GM23338 (cell line): ENCODE results near the gene SLC43A3. TPM values are rescaled to one million over a fixed set of nuclear protein-coding genes. Genes with fewer than 3 reads are reported as not detected.

Experiments used
- ATAC-seq: fragments of 200-7000 bp; cut with Tn5 transposase; 3 replicates; pipeline ENCODE4 v1.9.1; 2020
- DNase-seq: peaks from one replicate; pipeline ENCODE4 v3.0.0-alpha.2; 2015; ENCODE audit warnings: low spot score
- H2AFZ ChIP-seq: fragments of 200-600 bp; sonication (generic); 2 replicates; pipeline ENCODE4 v1.8.0; 2016; ENCODE audit warnings: antibody characterized with exemption, mild to moderate bottlenecking, moderate library complexity
- H3F3A ChIP-seq: fragments of 200-600 bp; sonication (generic); replicated peaks from 2 replicates; pipeline ENCODE4 v1.8.0; 2017; ENCODE audit warnings: antibody characterized with exemption, mixed run types, low read depth
- H3K27ac ChIP-seq: fragments of 200-600 bp; sonication (generic); 2 replicates; pipeline ENCODE4 v1.6.1; 2016; ENCODE audit warnings: low read depth
- H3K27me3 ChIP-seq: fragments of 200-600 bp; sonication (generic); 2 replicates; pipeline ENCODE4 v1.8.0; 2016; ENCODE audit warnings: mild to moderate bottlenecking, mixed run types, moderate library complexity; ENCODE audit not compliant: insufficient read depth
- H3K36me3 ChIP-seq: fragments of 200-600 bp; sonication (generic); 2 replicates; pipeline ENCODE4 v1.8.0; 2016; ENCODE audit warnings: mild to moderate bottlenecking; ENCODE audit not compliant: insufficient read depth
- H3K4me1 ChIP-seq: fragments of 200-600 bp; sonication (generic); 2 replicates; pipeline ENCODE4 v1.8.0; 2016; ENCODE audit warnings: mild to moderate bottlenecking, moderate library complexity; ENCODE audit not compliant: insufficient read depth
- H3K4me2 ChIP-seq: fragments of 200-600 bp; sonication (generic); 2 replicates; pipeline ENCODE4 v1.7.1; 2017; ENCODE audit warnings: mixed run types
- H3K4me3 ChIP-seq: fragments of 200-600 bp; sonication (generic); 2 replicates; pipeline ENCODE4 v1.6.1; 2016; ENCODE audit warnings: mixed run types
- H3K79me2 ChIP-seq: fragments of 200-600 bp; sonication (generic); replicated peaks from 2 replicates; pipeline ENCODE4 v1.8.0; 2017; ENCODE audit warnings: mild to moderate bottlenecking; ENCODE audit not compliant: insufficient read depth
- H3K9me2 ChIP-seq: fragments of 200-600 bp; sonication (generic); 2 replicates; pipeline ENCODE4 v1.8.0; 2017; ENCODE audit not compliant: insufficient read depth
- H4K20me1 ChIP-seq: fragments of 200-600 bp; sonication (generic); replicated peaks from 2 replicates; pipeline ENCODE4 v1.8.0; 2017; ENCODE audit warnings: mild to moderate bottlenecking; ENCODE audit not compliant: insufficient read depth
- H3K27ac Mint-ChIP-seq: 2 replicates; pipeline ENCODE4 v1.8.0; 2020; ENCODE audit warnings: inconsistent platforms, mild to moderate bottlenecking, moderate library complexity, mixed read lengths
- H3K27me3 Mint-ChIP-seq: 3 replicates; pipeline ENCODE4 v1.8.0; 2022; ENCODE audit warnings: low read depth, mild to moderate bottlenecking, moderate library complexity, mixed read lengths, inconsistent platforms; ENCODE audit not compliant: insufficient read depth, poor library complexity
- H3K36me3 Mint-ChIP-seq: 3 replicates; pipeline ENCODE4 v1.8.0; 2021; ENCODE audit warnings: low read depth, mild to moderate bottlenecking, inconsistent platforms, moderate library complexity, mixed read lengths
- H3K4me1 Mint-ChIP-seq: 3 replicates; pipeline ENCODE4 v1.8.0; 2020; ENCODE audit warnings: mild to moderate bottlenecking, inconsistent platforms, mixed read lengths
- H3K4me3 Mint-ChIP-seq: 3 replicates; pipeline ENCODE4 v1.8.0; 2021; ENCODE audit warnings: moderate library complexity, mild to moderate bottlenecking, inconsistent platforms, mixed read lengths
- H3K9me3 Mint-ChIP-seq: 3 replicates; pipeline ENCODE4 v1.8.0; 2020; ENCODE audit warnings: moderate library complexity, mild to moderate bottlenecking, inconsistent platforms, mixed read lengths
- CREB1 ChIP-seq: fragments of 250-450 bp; sonication (Bioruptor Pico); IDR thresholded peaks from 2 replicates; pipeline ENCODE4 v1.5.0; 2020; ENCODE audit warnings: low read depth, mild to moderate bottlenecking, moderate library complexity
- EZH2 ChIP-seq: fragments of 200-600 bp; sonication (generic); IDR thresholded peaks from one replicate; pipeline ENCODE4 v1.8.0; 2017; ENCODE audit warnings: antibody characterized with exemption, mild to moderate bottlenecking, low read depth; ENCODE audit not compliant: unreplicated experiment
- EZH2phosphoT487 ChIP-seq: fragments of 200-600 bp; sonication (generic); IDR thresholded peaks from one replicate; pipeline ENCODE4 v1.8.1; 2018; ENCODE audit warnings: antibody characterized with exemption; ENCODE audit not compliant: unreplicated experiment
- JUNB ChIP-seq: IDR thresholded peaks from one replicate; pipeline ENCODE4 v1.6.1; 2016; ENCODE audit warnings: antibody characterized with exemption; ENCODE audit not compliant: unreplicated experiment
- NANOG ChIP-seq: IDR thresholded peaks from 2 replicates; pipeline ENCODE4 v1.6.1; 2016; ENCODE audit warnings: antibody characterized with exemption, borderline replicate concordance
- POLR2AphosphoS5 ChIP-seq: IDR thresholded peaks from 2 replicates; pipeline ENCODE4 v1.6.1; 2016; ENCODE audit warnings: antibody characterized with exemption, low read depth
- ZNF114 ChIP-seq: fragments of 250-450 bp; sonication (Bioruptor Pico); IDR thresholded peaks from 2 replicates; pipeline ENCODE4 v1.5.0; 2020; ENCODE audit warnings: mild to moderate bottlenecking, moderate library complexity
- ZNF331 ChIP-seq: fragments of 250-450 bp; sonication (Bioruptor Pico); IDR thresholded peaks from 2 replicates; pipeline ENCODE4 v1.5.0; 2020; ENCODE audit warnings: low read depth, mild to moderate bottlenecking, moderate library complexity
- polyA plus RNA-seq: library from polyadenylated mRNA; unstranded; fragments of >200 nt; fragmentation: Nextera tagmentation; extraction: Ambion mirVana; gene quantifications from 2 replicates; pipeline ENCODE4 v1.2.1, GENCODE V29; 2016
- total RNA-seq: library from RNA; depleted of rRNA; stranded (reverse); fragments of >200 nt; shearing (Covaris generic); gene quantifications from 2 replicates; pipeline ENCODE4 v1.2.3, GENCODE V29; 2014
- TF ChIP-seq, protein P1 (sequence below): fragments of 250-450 bp; sonication (Bioruptor Pico); IDR thresholded peaks from 2 replicates; pipeline ENCODE4 v1.5.0; 2020; ENCODE audit warnings: mild to moderate bottlenecking, moderate library complexity
- TF ChIP-seq, protein P2 (sequence below), 2 experiments: fragments of 200-600 bp in 1 of 2; sonication (generic) in 1 of 2; conservative IDR thresholded peaks; 2 replicates each; pipeline versions ENCODE4 v1.5.1 to v1.6.1; 2016 to 2017; ENCODE audit warnings: antibody characterized with exemption in 2 of 2, low read depth in 2 of 2, mild to moderate bottlenecking in 2 of 2, moderate library complexity in 1 of 2

SLC43A3 gene
- total and polyA plus RNA-seq, 2 experiments from 2014 or later = 14.3 to 24.8 TPM

DNA sequence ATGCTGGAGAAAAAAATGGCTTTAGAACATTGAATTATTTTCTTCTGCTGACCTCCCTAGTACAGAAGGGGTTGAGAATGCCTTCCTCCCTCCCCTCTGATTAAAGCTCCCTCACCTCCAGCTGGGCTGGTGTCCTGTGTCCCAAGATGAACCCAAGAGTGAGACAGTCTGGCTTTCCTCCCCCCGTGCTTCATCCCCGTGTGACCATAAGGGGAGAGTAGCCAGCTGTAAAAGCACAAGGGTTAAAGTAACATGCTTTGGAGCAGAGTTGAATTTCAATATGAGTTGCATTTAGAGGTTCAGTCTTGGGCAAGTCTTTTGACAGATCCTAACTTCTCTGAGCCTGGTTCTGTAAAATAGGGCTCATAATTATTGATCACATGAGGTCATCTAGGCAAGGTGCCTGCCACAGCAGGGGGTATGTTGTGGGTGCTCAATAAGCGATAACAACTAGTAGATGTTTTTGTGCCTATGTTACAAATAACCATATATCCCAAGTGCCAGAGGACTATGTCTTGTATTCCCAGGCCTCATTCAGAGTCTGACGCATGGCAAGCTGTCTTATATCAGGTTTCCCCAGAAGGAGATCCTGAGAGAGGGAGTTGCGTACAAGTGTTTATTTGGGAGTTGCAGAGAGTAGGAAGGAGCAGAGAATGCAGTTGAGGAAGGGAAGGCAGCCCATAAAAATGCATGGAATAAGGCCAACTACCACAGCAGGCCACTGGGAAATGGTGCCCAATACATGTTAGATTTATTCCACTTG, 40.6 kb downstream of the SLC43A3 start:
- H3K4me3 ChIP-seq = no peak overlapping the region
- H3K36me3 ChIP-seq = no peaks in the 10 kb centered on the region
- H3K27me3 Mint-ChIP-seq = peaks cover 4% of the 10 kb centered on the region
- no peaks in the 10 kb centered on the region for H4K20me1 ChIP-seq
- no peak overlapping the region for H3K27ac Mint-ChIP-seq
- no peaks in the 10 kb centered on the region for H3K9me3 Mint-ChIP-seq
- no peak overlapping the region for H3K4me3 Mint-ChIP-seq
- no peaks in the 10 kb centered on the region for H3K9me2 ChIP-seq
- no peaks in the 10 kb centered on the region for H3K27me3 ChIP-seq
- DNase-seq = no peak
- H3K36me3 Mint-ChIP-seq = no peaks in the 10 kb centered on the region
- no peak for ATAC-seq
- no peak for TF ChIP-seq NANOG
- TF ChIP-seq ZNF114 (CRISPR knock-in tag) = no peak
- TF ChIP-seq CREB1 (CRISPR knock-in tag) = no peak
- TF ChIP-seq EZH2 = no peak
- H3F3A ChIP-seq = no peaks in the 10 kb centered on the region
- no peak overlapping the region for H3K4me2 ChIP-seq
- no peaks in the 10 kb centered on the region for H3K79me2 ChIP-seq
- no peak overlapping the region for H3K27ac ChIP-seq
- no peak overlapping the region for H2AFZ ChIP-seq
- H3K4me1 ChIP-seq = no peaks in the 10 kb centered on the region
- H3K4me1 Mint-ChIP-seq = no peaks in the 10 kb centered on the region

DNA sequence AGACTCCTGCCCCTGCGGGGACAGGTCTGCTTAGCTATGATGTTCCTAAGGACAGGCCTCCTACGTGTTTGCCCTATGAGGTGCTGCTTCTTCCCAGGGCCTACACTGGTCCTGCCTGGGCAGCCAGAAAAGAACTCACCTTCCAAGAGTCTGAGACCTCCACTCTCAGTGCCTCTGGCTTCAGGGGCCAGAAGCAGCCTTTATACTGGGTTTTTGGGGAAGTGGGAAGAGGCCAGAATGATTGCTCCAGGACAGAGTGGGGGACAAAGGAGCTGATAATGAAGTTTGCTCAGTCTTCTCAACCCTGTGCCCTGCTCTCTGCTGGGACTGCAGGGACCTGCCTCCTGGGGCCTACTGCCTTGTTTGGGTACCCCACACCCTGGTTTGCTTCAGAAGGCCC, 45.9 kb downstream of the SLC43A3 start, which contains the start of gene PRG3:
TSS of gene PRG3 (minus strand) at position 176 of the 400 bp plus-strand sequence. CDS start 442 bp downstream, outside the sequence.
- Histone ChIP-seq H3F3A (no peaks in the 10 kb centered on the region), H3K36me3 (no peaks in the 10 kb centered on the region), H3K4me3 (no peak within 1 kb of the TSS), H4K20me1 (no peaks in the 10 kb centered on the region), H3K27me3 (no peaks in the 10 kb centered on the region), H3K9me2 (no peaks in the 10 kb centered on the region), H3K4me1 (no peaks in the 10 kb centered on the region), H3K79me2 (no peaks in the 10 kb centered on the region), H3K4me2 (no peak within 1 kb of the TSS), H3K27ac (no peak within 1 kb of the TSS), H2AFZ (no peak within 1 kb of the TSS)
- Mint-ChIP-seq H3K27me3 (peaks cover 10% of the 10 kb centered on the region), H3K4me3 (no peak within 1 kb of the TSS), H3K36me3 (no peaks in the 10 kb centered on the region), H3K9me3 (peaks cover 3% of the 10 kb centered on the region; the same call in 1 of the 3 replicates), H3K27ac (no peak within 1 kb of the TSS), H3K4me1 (peaks cover 2% of the 10 kb centered on the region; the same call in 2 of the 3 replicates)
- no peak for DNase-seq
- ATAC-seq = no peak
- no peak for TF ChIP-seq JUNB
- TF ChIP-seq ZNF331 (CRISPR knock-in tag) = no peak
- TF ChIP-seq, protein P1, sequence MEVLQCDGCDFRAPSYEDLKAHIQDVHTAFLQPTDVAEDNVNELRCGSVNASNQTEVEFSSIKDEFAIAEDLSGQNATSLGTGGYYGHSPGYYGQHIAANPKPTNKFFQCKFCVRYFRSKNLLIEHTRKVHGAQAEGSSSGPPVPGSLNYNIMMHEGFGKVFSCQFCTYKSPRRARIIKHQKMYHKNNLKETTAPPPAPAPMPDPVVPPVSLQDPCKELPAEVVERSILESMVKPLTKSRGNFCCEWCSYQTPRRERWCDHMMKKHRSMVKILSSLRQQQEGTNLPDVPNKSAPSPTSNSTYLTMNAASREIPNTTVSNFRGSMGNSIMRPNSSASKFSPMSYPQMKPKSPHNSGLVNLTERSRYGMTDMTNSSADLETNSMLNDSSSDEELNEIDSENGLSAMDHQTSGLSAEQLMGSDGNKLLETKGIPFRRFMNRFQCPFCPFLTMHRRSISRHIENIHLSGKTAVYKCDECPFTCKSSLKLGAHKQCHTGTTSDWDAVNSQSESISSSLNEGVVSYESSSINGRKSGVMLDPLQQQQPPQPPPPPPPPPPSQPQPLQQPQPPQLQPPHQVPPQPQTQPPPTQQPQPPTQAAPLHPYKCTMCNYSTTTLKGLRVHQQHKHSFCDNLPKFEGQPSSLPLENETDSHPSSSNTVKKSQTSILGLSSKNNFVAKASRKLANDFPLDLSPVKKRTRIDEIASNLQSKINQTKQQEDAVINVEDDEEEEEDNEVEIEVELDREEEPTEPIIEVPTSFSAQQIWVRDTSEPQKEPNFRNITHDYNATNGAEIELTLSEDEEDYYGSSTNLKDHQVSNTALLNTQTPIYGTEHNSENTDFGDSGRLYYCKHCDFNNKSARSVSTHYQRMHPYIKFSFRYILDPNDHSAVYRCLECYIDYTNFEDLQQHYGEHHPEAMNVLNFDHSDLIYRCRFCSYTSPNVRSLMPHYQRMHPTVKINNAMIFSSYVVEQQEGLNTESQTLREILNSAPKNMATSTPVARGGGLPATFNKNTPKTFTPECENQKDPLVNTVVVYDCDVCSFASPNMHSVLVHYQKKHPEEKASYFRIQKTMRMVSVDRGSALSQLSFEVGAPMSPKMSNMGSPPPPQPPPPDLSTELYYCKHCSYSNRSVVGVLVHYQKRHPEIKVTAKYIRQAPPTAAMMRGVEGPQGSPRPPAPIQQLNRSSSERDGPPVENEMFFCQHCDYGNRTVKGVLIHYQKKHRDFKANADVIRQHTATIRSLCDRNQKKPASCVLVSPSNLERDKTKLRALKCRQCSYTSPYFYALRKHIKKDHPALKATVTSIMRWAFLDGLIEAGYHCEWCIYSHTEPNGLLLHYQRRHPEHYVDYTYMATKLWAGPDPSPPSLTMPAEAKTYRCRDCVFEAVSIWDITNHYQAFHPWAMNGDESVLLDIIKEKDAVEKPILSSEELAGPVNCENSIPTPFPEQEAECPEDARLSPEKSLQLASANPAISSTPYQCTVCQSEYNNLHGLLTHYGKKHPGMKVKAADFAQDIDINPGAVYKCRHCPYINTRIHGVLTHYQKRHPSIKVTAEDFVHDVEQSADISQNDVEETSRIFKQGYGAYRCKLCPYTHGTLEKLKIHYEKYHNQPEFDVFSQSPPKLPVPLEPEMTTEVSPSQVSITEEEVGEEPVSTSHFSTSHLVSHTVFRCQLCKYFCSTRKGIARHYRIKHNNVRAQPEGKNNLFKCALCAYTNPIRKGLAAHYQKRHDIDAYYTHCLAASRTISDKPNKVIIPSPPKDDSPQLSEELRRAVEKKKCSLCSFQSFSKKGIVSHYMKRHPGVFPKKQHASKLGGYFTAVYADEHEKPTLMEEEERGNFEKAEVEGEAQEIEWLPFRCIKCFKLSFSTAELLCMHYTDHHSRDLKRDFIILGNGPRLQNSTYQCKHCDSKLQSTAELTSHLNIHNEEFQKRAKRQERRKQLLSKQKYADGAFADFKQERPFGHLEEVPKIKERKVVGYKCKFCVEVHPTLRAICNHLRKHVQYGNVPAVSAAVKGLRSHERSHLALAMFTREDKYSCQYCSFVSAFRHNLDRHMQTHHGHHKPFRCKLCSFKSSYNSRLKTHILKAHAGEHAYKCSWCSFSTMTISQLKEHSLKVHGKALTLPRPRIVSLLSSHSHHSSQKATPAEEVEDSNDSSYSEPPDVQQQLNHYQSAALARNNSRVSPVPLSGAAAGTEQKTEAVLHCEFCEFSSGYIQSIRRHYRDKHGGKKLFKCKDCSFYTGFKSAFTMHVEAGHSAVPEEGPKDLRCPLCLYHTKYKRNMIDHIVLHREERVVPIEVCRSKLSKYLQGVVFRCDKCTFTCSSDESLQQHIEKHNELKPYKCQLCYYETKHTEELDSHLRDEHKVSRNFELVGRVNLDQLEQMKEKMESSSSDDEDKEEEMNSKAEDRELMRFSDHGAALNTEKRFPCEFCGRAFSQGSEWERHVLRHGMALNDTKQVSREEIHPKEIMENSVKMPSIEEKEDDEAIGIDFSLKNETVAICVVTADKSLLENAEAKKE = no peak
- no peak for TF ChIP-seq EZH2phosphoT487
- no peak for TF ChIP-seq POLR2AphosphoS5
- TF ChIP-seq, protein P2, sequence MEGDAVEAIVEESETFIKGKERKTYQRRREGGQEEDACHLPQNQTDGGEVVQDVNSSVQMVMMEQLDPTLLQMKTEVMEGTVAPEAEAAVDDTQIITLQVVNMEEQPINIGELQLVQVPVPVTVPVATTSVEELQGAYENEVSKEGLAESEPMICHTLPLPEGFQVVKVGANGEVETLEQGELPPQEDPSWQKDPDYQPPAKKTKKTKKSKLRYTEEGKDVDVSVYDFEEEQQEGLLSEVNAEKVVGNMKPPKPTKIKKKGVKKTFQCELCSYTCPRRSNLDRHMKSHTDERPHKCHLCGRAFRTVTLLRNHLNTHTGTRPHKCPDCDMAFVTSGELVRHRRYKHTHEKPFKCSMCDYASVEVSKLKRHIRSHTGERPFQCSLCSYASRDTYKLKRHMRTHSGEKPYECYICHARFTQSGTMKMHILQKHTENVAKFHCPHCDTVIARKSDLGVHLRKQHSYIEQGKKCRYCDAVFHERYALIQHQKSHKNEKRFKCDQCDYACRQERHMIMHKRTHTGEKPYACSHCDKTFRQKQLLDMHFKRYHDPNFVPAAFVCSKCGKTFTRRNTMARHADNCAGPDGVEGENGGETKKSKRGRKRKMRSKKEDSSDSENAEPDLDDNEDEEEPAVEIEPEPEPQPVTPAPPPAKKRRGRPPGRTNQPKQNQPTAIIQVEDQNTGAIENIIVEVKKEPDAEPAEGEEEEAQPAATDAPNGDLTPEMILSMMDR (conservative IDR thresholded peaks at IDR 0.05; ENCODE audit: low read depth in 2 of 2) = no peak
- no peak for TF ChIP-seq NANOG
- TF ChIP-seq CREB1 (CRISPR knock-in tag) = no peak
